Effector memory CD8-positive, alpha-beta T cell (primary cell): ENCODE measurements around the gene ZNF256.
A peak's percentile ranks its signal among the peaks of the same experiment; 100 is the strongest.

Experiments
- ATAC-seq: fragments of 150-1000 bp; cut with Tn5 transposase; replicated peaks from 2 replicates; pipeline ENCODE4 v1.10.0; 2021; ENCODE audit warnings: mild to moderate bottlenecking, moderate library complexity
- DNase-seq, 3 experiments: peaks; one replicate each; pipeline ENCODE4 v3.0.0; 2021
- H3K27ac Mint-ChIP-seq, 2 donors: one replicate each; pipeline ENCODE4 v1.8.0; 2022; ENCODE audit warnings: mild to moderate bottlenecking in 2 of 2, mixed read lengths in 2 of 2, moderate library complexity in 2 of 2
- H3K27me3 Mint-ChIP-seq, 2 donors: one replicate each; pipeline ENCODE4 v1.8.0; 2022; ENCODE audit warnings: mixed read lengths in 2 of 2
- H3K36me3 Mint-ChIP-seq: one replicate; pipeline ENCODE4 v1.8.0; 2022; ENCODE audit warnings: mild to moderate bottlenecking, moderate library complexity, mixed read lengths; ENCODE audit not compliant: insufficient read depth
- H3K4me1 Mint-ChIP-seq, 2 donors: one replicate each; pipeline ENCODE4 v1.8.0; 2022; ENCODE audit warnings: low read depth in 2 of 2, mixed read lengths in 2 of 2
- H3K4me3 Mint-ChIP-seq, 2 donors: one replicate each; pipeline ENCODE4 v1.8.0; 2022; ENCODE audit warnings: mild to moderate bottlenecking in 2 of 2, mixed read lengths in 2 of 2, moderate library complexity in 2 of 2
- H3K9me3 Mint-ChIP-seq, 2 donors: one replicate each; pipeline ENCODE4 v1.8.0; 2022; ENCODE audit warnings: mixed read lengths in 2 of 2
- total RNA-seq, 9 experiments: gene quantifications; one replicate each; lab custom pipeline; 2026; lab: John Stamatoyannopoulos, UW

ZNF256 gene
- total RNA-seq: 10.9 to 23.5 (median 17.7) reads per million in 9 experiments

- peaks cover 16 to 20% of the 10 kb centered on the region in 2 donors for H3K4me1 Mint-ChIP-seq
- DNase-seq: peak; percentile 69 to 76 (median 72)
- peak within 1 kb of the TSS; percentile 92 for H3K4me3 Mint-ChIP-seq
- peak; percentile 93 for ATAC-seq
- peaks cover 7% of the 10 kb centered on the region for H3K36me3 Mint-ChIP-seq
- H3K27ac Mint-ChIP-seq: peak within 1 kb of the TSS; percentile 90 to 95
- peaks cover 0 to 5% of the 10 kb centered on the region in 2 donors for H3K27me3 Mint-ChIP-seq
- H3K9me3 Mint-ChIP-seq: peaks cover 24 to 41% of the 10 kb centered on the region in 2 donors
Observed at GRCh38 chr19:57947419-57948134, at the start of gene ZNF256. TSS of gene ZNF256 (minus strand) at chr19:57947706. CDS start at chr19:57947474, 232 bp downstream.

GRCh38 chr19:57992841-57993240 lies 45.3 kb upstream of the ZNF256 start:
- Mint-ChIP-seq H3K9me3 (peaks cover 20 to 24% of the 10 kb centered on the region in 2 donors), H3K36me3 (peaks cover 15% of the 10 kb centered on the region), H3K4me1 (peaks cover 0 to 2% of the 10 kb centered on the region in 2 donors)

GRCh38 chr19:57978586-57979289 lies 31.2 kb upstream of the ZNF256 start:
- Mint-ChIP-seq H3K27me3 (no peaks in the 10 kb centered on the region), H3K36me3 (peaks cover 28% of the 10 kb centered on the region), H3K27ac (no peak overlapping the region), H3K4me1 (no peaks in the 10 kb centered on the region), H3K9me3 (peaks cover 19 to 37% of the 10 kb centered on the region in 2 donors), H3K4me3 (no peak overlapping the region)
- ATAC-seq: no peak
- no peak for DNase-seq

More at GRCh38 chr19:57992841-57993240, 45.3 kb upstream of the ZNF256 start:
- no peak for DNase-seq
- H3K4me3 Mint-ChIP-seq: no peak overlapping the region
- ATAC-seq: no peak
- no peak overlapping the region for H3K27ac Mint-ChIP-seq
- H3K27me3 Mint-ChIP-seq: no peaks in the 10 kb centered on the region

- H3K4me1 Mint-ChIP-seq: no peaks in the 10 kb centered on the region
- peak within 1 kb of the TSS in 1 of 2 donors; percentile 32 for H3K4me3 Mint-ChIP-seq
- H3K27me3 Mint-ChIP-seq: no peaks in the 10 kb centered on the region
- DNase-seq: no peak
- H3K36me3 Mint-ChIP-seq: peaks cover under 1% of the 10 kb centered on the region
- no peak for ATAC-seq
- peaks cover 19 to 36% of the 10 kb centered on the region in 2 donors for H3K9me3 Mint-ChIP-seq
- H3K27ac Mint-ChIP-seq: no peak within 1 kb of the TSS
Observed at GRCh38 chr19:57974434-57974833, 26.9 kb upstream of the ZNF256 start, which contains the start of gene C19orf18. TSS of gene C19orf18 (minus strand) at chr19:57974534. CDS start at chr19:57974432, 102 bp downstream.

- H3K4me1 Mint-ChIP-seq: no peaks in the 10 kb centered on the region
- no peak overlapping the region for H3K4me3 Mint-ChIP-seq
- peaks cover 11 to 13% of the 10 kb centered on the region in 2 donors for H3K9me3 Mint-ChIP-seq
- ATAC-seq (no peak), DNase-seq (no peak)
- H3K36me3 Mint-ChIP-seq: peaks cover 3% of the 10 kb centered on the region
- no peak overlapping the region for H3K27ac Mint-ChIP-seq
- H3K27me3 Mint-ChIP-seq: no peaks in the 10 kb centered on the region
Observed at GRCh38 chr19:57964761-57965160, 17.3 kb upstream of the ZNF256 start.

GRCh38 chr19:57961785-57962184 lies 14.3 kb upstream of the ZNF256 start:
- Mint-ChIP-seq H3K27me3 (no peaks in the 10 kb centered on the region), H3K27ac (no peak overlapping the region), H3K9me3 (peaks cover 6% of the 10 kb centered on the region in 2 donors), H3K36me3 (no peaks in the 10 kb centered on the region), H3K4me3 (no peak overlapping the region), H3K4me1 (no peaks in the 10 kb centered on the region)
- ATAC-seq: no peak
- no peak for DNase-seq

- H3K36me3 Mint-ChIP-seq: peaks cover 4% of the 10 kb centered on the region
- H3K27me3 Mint-ChIP-seq: peaks cover 12 to 17% of the 10 kb centered on the region in 2 donors
- H3K9me3 Mint-ChIP-seq: peaks cover 11 to 17% of the 10 kb centered on the region in 2 donors
- H3K4me1 Mint-ChIP-seq: no peaks in the 10 kb centered on the region
- ATAC-seq: no peak
- no peak overlapping the region for H3K27ac Mint-ChIP-seq
- DNase-seq: no peak
- no peak overlapping the region for H3K4me3 Mint-ChIP-seq
Observed at GRCh38 chr19:57954996-57955395, 7.5 kb upstream of the ZNF256 start.

GRCh38 chr19:57949702-57950101 lies 2.2 kb upstream of the ZNF256 start:
- Mint-ChIP-seq H3K9me3 (peaks cover 20 to 21% of the 10 kb centered on the region in 2 donors), H3K27ac (no peak overlapping the region), H3K4me3 (no peak overlapping the region), H3K36me3 (peaks cover 6% of the 10 kb centered on the region), H3K4me1 (peaks cover 16 to 20% of the 10 kb centered on the region in 2 donors), H3K27me3 (peaks cover 12 to 17% of the 10 kb centered on the region in 2 donors)
- ATAC-seq: no peak
- no peak for DNase-seq

- no peak overlapping the region for H3K27ac Mint-ChIP-seq
- H3K4me1 Mint-ChIP-seq: peaks cover 16 to 20% of the 10 kb centered on the region in 2 donors
- no peak for ATAC-seq
- H3K36me3 Mint-ChIP-seq: peaks cover 6% of the 10 kb centered on the region
- H3K9me3 Mint-ChIP-seq: peaks cover 17 to 24% of the 10 kb centered on the region in 2 donors
- peak overlapping the region in 1 of 2 donors; percentile 46 for H3K4me3 Mint-ChIP-seq
- DNase-seq: no peak
- peaks cover 8 to 13% of the 10 kb centered on the region in 2 donors for H3K27me3 Mint-ChIP-seq
Observed at GRCh38 chr19:57949296-57949695, 1.8 kb upstream of the ZNF256 start.

GRCh38 chr19:57947088-57947418 lies 453 bp downstream of the ZNF256 start:
- Mint-ChIP-seq H3K27me3 (peaks cover 0 to 5% of the 10 kb centered on the region in 2 donors), H3K4me3 (peak overlapping the region; percentile 92), H3K27ac (peak overlapping the region; percentile 90 to 95), H3K9me3 (peaks cover 26 to 46% of the 10 kb centered on the region in 2 donors), H3K36me3 (peaks cover 13% of the 10 kb centered on the region), H3K4me1 (peaks cover 16 to 20% of the 10 kb centered on the region in 2 donors)
- ATAC-seq: no peak
- DNase-seq: no peak

- Mint-ChIP-seq H3K36me3 (peaks cover 17% of the 10 kb centered on the region), H3K4me3 (peak overlapping the region; percentile 92), H3K4me1 (peaks cover 16 to 20% of the 10 kb centered on the region in 2 donors), H3K9me3 (peaks cover 31 to 50% of the 10 kb centered on the region in 2 donors), H3K27me3 (peaks cover 0 to 4% of the 10 kb centered on the region in 2 donors), H3K27ac (peak overlapping the region in 1 of 2 donors; percentile 90)
- no peak for ATAC-seq
- DNase-seq: no peak
Observed at GRCh38 chr19:57946316-57946715, 1.2 kb downstream of the ZNF256 start.

GRCh38 chr19:57941593-57941992 lies 5.9 kb downstream of the ZNF256 start:
- Mint-ChIP-seq H3K9me3 (peaks cover 29 to 41% of the 10 kb centered on the region in 2 donors), H3K36me3 (peaks cover 18% of the 10 kb centered on the region), H3K4me3 (no peak overlapping the region), H3K27ac (no peak overlapping the region), H3K4me1 (peaks cover 7 to 11% of the 10 kb centered on the region in 2 donors), H3K27me3 (no peaks in the 10 kb centered on the region)
- no peak for DNase-seq
- ATAC-seq: no peak

GRCh38 chr19:57935731-57936130 lies 11.8 kb downstream of the ZNF256 start:
- Mint-ChIP-seq H3K9me3 (peaks cover 16 to 25% of the 10 kb centered on the region in 2 donors), H3K27ac (no peak overlapping the region), H3K4me3 (peak overlapping the region in 1 of 2 donors; percentile 84), H3K36me3 (peaks cover 13% of the 10 kb centered on the region), H3K27me3 (peaks cover 0 to 6% of the 10 kb centered on the region in 2 donors), H3K4me1 (peaks cover 0 to 5% of the 10 kb centered on the region in 2 donors)
- DNase-seq: no peak
- ATAC-seq: no peak
